ENCODE data around the gene TEN1. TPM values are rescaled to one million over a fixed set of nuclear protein-coding genes. Genes with fewer than 3 reads are reported as not detected.

Gene TEN1
- total RNA-seq, 1 donor from 2014 or later: 8.5 TPM

- TF ChIP-seq CTCF (IDR thresholded peaks at IDR 0.05; ENCODE audit: partially characterized antibody, unreplicated experiment): no peak
These were observed 29.8 kb downstream of the TEN1 start for GRCh38 chr17:76008630-76009425.

GRCh38 chr17:76009447-76009846, 30.4 kb downstream of the TEN1 start:
- Mint-ChIP-seq H3K27me3 (ENCODE audit: unreplicated experiment) (peaks cover 10% of the 10 kb centered on the region), H3K4me3 (ENCODE audit: unreplicated experiment) (peak overlapping the region; percentile 52), H3K27ac (ENCODE audit: unreplicated experiment) (no peak overlapping the region), H3K4me1 (ENCODE audit: low read depth, unreplicated experiment) (peaks cover 2% of the 10 kb centered on the region), H3K36me3 (ENCODE audit: unreplicated experiment) (peaks cover 9% of the 10 kb centered on the region), H3K9me3 (ENCODE audit: unreplicated experiment) (peaks cover 8% of the 10 kb centered on the region)
- DNase-seq: no peak
- no peak for TF ChIP-seq CTCF (IDR thresholded peaks at IDR 0.05; ENCODE audit: partially characterized antibody, unreplicated experiment)

More at GRCh38 chr17:76008630-76009425, 29.8 kb downstream of the TEN1 start:
- DNase-seq: no peak
- no peak overlapping the region for H3K27ac Mint-ChIP-seq (ENCODE audit: unreplicated experiment)
- H3K4me1 Mint-ChIP-seq (ENCODE audit: low read depth, unreplicated experiment): peaks cover 2% of the 10 kb centered on the region
- H3K9me3 Mint-ChIP-seq (ENCODE audit: unreplicated experiment): peaks cover 8% of the 10 kb centered on the region
- peaks cover 9% of the 10 kb centered on the region for H3K36me3 Mint-ChIP-seq (ENCODE audit: unreplicated experiment)
- H3K4me3 Mint-ChIP-seq (ENCODE audit: unreplicated experiment): no peak overlapping the region
- peaks cover 10% of the 10 kb centered on the region for H3K27me3 Mint-ChIP-seq (ENCODE audit: unreplicated experiment)

DNA sequence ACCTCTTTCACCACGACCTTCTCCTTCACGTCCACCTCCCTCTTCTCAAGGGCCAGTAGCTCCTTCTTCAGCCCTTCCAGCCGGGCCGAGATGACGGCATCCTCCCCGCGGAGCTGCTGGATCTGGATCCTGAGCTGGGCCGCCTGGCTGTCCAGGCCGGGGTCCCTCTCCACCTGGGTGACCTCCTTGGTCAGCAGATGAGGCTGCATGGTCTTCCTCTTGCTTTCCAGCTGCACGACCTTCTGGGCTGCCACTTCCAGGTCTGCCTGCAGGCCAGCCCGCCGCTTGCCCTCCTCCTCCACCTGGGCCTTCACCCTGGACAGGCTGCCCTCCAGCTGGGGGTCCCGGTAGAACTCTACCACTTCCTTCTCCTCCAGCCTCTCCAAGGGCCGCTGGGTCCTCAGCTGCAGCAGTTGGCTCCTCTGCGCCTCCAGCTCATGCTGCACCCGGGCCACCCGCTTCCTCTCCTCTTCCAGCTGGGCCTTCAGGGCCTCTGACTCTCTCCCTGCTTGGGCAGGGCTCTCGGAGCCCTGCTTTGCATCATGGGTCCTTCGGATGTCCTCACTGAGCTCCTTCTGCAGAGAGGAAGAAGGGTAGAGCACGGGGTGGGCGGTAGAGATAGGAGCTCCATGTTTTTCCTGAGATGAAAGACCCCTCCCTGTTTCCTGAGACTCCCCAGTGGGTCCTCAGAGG, 31.1 kb downstream of the TEN1 start:
- Mint-ChIP-seq H3K4me3 (ENCODE audit: unreplicated experiment) (peak overlapping the region; percentile 52), H3K36me3 (ENCODE audit: unreplicated experiment) (peaks cover 9% of the 10 kb centered on the region), H3K9me3 (ENCODE audit: unreplicated experiment) (peaks cover 8% of the 10 kb centered on the region), H3K27ac (ENCODE audit: unreplicated experiment) (no peak overlapping the region), H3K4me1 (ENCODE audit: low read depth, unreplicated experiment) (peaks cover 2% of the 10 kb centered on the region), H3K27me3 (ENCODE audit: unreplicated experiment) (peaks cover 10% of the 10 kb centered on the region)
- no peak for TF ChIP-seq CTCF (IDR thresholded peaks at IDR 0.05; ENCODE audit: partially characterized antibody, unreplicated experiment)
- no peak for DNase-seq

- DNase-seq: no peak
- Mint-ChIP-seq H3K4me1 (ENCODE audit: low read depth, unreplicated experiment) (no peaks in the 10 kb centered on the region), H3K4me3 (ENCODE audit: unreplicated experiment) (no peak overlapping the region), H3K9me3 (ENCODE audit: unreplicated experiment) (peaks cover 10% of the 10 kb centered on the region), H3K27me3 (ENCODE audit: unreplicated experiment) (peaks cover 9% of the 10 kb centered on the region), H3K36me3 (ENCODE audit: unreplicated experiment) (peaks cover 9% of the 10 kb centered on the region), H3K27ac (ENCODE audit: unreplicated experiment) (no peak overlapping the region)
- TF ChIP-seq CTCF (IDR thresholded peaks at IDR 0.05; ENCODE audit: partially characterized antibody, unreplicated experiment): no peak
These were observed 32.9 kb downstream of the TEN1 start for GRCh38 chr17:76011951-76012350.

Measured in glutamatergic neuron (in vitro differentiated cells).